HT1080 (cell line): ENCODE data around the gene KRTAP10-12. TPM values are rescaled to one million over a fixed set of nuclear protein-coding genes. Genes with fewer than 3 reads are reported as not detected.

ENCODE experiments used
- DNase-seq: peaks from one replicate; pipeline ENCODE4 v3.0.0-alpha.2; 2015; ENCODE audit warnings: low read depth
- total RNA-seq: library from RNA; depleted of rRNA; stranded (reverse); fragments of >200 nt; shearing (Covaris generic); gene quantifications from 2 replicates; pipeline ENCODE4 v1.2.3, GENCODE V29; 2014

Gene KRTAP10-12
- total RNA-seq, 1 experiment from 2014 or later = not detected

GRCh38 chr21:44697811-44698734 is 1.1 kb downstream of the KRTAP10-12 start:
- DNase-seq = no peak

GRCh38 chr21:44699502-44700001 is 2.6 kb downstream of the KRTAP10-12 start:
- no peak for DNase-seq

GRCh38 chr21:44700101-44701022 is 3.4 kb downstream of the KRTAP10-12 start:
- DNase-seq = no peak

DNA sequence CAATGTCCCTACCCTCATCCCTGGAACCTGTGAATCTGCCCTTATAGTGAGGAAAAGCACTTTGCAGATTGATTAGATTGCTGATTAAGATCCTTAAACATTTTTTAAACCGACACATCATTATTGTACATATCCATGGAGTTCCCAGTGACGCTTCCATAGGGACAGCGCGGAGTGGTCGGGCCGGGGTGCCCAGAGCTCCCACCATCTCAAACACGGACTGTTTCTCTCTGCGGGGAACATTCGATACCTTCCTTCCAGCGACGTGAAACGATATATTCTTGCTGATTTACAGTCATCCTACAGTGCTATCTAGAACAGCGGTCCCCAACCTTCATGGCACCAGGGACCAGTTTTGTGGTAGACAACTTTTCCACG is 4.0 kb downstream of the KRTAP10-12 start:
- no peak for DNase-seq

DNA sequence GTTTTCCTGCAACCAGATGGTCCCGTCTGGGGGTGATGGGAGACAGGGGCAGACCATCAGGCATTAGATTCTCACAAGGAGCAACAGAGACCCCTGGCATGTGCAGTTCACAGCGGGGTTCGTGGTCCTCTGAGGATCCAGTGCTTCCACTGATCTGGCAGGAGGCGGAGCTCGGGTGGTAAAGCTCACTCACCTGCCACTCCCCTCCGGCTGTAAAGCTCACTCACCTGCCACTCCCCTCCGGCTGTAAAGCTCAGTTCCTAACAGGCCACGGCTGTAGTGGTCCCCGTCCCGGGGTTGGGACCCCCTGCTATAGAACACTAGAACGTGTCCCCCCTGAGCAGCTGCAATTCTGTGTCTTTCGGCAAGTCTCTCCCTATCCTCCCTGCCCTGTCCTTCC is 4.6 kb downstream of the KRTAP10-12 start:
- no peak for DNase-seq

- DNase-seq = no peak
These were observed 5.4 kb downstream of the KRTAP10-12 start for GRCh38 chr21:44702111-44702972.

DNA sequence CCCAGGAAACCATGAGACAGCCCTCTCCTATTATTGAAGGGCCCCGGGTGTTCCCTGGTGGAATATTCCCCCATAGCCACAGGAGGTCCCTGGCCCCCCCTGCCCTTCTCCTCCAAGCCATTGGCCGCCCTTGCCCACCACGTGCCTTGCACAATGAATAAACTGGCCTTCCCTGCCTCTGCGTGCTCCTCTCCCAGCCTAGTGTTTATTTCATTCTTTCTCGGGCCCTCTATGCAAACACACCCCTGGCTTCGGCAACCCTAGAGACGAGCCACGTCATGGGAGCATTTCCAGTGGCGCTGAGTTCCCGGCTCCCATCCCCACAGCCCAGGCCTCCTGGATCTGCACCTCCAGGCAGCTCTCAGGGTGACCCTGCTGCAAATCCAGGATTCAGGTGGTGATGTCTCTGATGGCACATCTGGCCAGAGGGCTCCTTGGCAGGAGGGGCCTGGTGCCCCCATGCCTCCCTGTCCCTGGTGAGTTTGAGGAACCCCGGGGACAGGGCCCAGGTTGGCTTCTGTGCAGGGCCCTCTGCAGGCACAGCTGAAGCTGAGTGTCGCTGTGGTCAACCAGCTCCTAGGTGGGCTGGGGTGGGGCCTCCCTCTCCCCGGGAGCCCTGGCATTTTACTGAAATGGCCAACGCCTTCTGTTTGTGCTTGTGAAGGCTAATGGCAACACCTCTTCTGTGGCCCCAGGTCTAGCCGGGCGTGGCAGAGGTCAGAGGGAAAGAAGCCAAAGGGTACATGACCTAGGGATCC is 6.2 kb downstream of the KRTAP10-12 start:
- no peak for DNase-seq

- DNase-seq = no peak
These were observed 7.0 kb downstream of the KRTAP10-12 start for GRCh38 chr21:44703731-44704635.

DNA sequence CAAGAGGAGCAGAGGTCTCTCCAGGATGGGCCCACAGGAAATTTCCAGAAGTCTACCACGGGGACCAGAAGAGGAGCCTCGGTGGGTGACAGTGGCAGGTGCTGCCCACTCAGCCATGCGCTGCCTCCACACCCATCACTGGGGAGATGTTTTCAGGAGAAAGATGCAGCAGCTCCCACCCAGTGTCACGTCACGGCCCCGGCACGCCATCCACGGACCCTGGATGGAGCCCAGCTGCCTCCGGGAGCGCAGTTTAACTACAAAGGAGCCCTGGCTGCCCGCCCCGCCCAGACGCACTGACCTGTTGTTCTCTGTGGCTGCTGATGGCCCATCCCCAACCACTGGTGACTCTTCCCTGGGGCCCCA is 7.6 kb downstream of the KRTAP10-12 start:
- no peak for DNase-seq

DNA sequence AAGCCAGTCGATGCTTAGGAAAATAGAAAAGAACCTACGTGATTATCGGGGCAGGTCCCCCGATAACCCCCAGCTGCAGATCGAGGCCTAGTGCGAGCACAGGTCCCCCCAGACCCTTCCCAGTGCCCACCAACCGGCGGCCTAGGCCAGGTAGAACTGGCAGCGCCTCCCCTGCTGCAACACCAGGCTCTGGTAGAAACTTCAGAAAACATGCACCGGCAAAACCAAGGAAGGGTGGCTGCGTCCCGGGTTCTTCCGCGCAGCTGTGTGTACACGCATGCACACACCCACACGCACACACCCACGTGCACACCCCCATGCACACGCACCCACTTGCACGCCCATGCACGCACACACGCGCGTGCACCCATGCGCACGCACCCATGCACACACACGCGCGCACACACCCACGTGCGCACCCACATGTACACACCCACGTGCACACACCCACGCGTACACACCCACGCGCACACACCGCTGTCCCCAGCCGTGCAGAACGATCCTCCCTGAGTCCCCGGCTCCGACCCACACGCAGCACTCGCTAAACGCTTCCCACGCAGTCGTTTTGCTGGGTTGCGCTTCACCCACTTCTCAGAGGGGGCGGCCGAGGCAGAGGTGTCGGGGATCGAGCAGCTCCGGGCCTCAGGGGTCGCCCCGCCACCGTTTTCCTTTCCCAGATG is 9.2 kb downstream of the KRTAP10-12 start:
- no peak for DNase-seq

DNA sequence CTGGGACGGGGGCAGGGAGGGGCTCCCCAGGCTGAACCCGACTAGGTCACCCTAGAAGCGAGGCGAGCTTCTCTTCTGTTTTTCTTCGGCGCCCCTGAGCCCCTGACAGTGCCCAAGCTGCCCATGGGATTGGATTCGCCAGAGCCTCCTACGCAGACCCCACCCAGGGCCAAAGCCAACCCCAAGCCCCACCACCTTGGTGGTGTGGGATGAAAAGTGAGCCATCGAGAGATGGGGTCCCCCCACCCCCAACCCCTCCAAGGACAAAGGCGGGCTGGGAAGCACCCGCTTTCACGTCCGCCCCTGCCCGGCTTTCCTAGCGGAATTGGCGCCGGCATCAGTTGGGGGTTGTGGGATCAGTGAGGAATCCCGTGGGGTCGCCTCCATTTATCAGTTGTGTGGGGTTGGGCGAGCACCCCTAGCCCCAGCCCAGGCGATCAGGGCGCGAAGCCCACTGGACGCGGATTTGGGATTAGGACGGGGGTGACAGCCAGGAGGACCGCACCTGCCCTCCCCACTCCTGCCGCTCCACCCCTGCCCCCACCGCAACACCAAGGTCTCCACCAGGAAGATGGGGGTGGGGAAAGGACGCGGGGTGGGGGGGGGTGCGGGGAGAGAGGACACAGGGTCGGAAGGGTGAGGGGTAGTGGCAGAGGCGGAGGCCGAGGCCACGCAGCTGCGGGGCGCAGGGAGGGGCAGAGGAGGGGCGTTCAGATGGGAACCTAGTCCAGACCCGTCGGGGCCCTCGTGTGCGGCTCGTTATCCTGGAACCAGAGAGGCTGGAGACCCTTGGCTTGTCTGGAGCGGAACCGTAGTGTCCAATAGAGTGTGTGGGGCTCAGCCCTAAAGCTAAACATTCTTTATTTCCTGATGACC is 10.0 kb downstream of the KRTAP10-12 start:
- DNase-seq = no peak

GRCh38 chr21:44708213-44708865 is 11.4 kb downstream of the KRTAP10-12 start:
- DNase-seq = no peak

GRCh38 chr21:44708866-44709425 is 12.0 kb downstream of the KRTAP10-12 start:
- no peak for DNase-seq

DNA sequence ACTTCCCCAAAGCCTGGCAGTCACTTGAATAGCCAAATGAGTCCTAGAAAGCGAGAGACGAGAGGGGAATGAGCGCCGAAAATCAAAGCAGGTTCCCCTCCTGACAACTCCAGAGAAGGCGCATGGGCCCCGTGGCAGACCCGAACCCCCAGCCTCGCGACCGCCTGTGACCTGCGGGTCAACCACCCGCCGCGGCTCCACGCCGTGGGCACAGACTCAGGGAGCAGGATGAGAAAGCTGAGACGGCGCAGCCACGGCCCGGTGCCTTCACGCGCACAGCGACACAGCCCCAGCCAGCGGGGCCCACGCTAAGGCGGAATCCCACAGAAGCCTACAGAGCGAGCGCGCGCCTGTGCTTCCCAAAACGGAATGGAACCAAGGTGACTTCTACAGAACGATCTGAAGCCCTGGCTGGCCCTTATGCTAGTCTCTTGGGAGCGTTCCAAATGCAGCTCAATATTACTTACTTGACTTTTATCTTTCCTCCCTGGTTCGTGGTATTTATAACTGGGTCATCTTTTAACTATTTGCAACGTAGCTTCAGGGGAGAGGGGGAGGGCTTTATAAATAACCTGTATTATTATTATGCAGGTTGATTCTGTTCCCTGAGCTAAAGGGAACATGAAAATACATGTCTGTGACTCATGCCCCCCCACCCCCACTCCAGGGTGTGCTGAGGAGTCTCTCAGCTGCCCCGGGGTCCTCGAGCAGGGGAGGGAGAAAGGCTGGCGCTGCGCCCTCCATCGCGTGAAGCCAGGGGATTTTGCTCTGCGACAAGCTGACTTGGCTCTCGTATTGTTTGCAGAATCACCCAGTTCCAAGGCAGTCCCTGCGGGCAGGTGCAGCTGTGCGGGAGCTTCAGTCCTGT is 12.7 kb downstream of the KRTAP10-12 start:
- no peak for DNase-seq

DNA sequence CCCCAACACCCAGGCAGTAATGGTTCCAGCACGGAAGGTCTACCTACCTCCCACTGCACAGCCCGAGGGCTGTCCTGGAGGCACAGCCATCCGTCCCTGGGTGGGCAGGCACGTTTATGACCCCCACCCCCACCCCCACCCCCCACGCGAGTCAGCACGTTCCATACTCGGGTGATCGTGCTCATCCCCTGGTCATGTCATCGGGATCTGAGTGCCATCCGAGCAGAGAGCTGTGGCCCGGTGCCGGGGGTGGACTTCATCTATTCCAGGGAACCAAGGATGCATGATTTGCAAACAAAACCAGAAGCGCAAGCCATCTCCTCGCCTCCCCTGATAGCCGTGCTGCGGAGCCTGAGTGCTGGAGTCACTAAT is 13.3 kb downstream of the KRTAP10-12 start:
- no peak for DNase-seq
